ENCODE data around the gene RPA3.
A peak's percentile ranks its signal among the peaks of the same experiment; 100 is the strongest.
"Not testable (repeated sequence)": the region's sequence is repeated elsewhere in the genome, so short reads cannot be mapped to it uniquely, and the experiment has no call there.

RPA3 gene

GRCh38 chr7:7694542-7694941 is 23.9 kb downstream of the RPA3 start:
- DNase-seq (ENCODE audit: low spot score): no peak

DNA sequence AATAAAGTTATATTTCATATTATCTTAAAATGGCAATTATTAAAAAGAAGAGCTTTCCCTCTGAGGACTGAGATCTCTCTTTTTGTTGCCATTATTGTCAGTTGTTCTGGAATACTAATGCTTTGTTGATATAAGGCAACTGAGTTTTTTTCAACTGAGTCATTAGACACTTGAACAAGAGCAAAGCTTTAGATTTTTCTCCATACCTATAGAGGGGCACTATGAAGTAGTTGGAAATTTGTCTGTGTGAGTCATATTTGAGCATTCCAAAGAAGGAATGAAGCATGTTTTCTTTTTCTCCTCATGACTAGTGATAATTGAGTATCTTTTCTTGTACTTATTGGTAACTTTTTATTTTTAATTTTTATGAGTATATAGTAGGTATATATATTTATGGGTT is 24.5 kb downstream of the RPA3 start:
- no peak for DNase-seq (ENCODE audit: low spot score)

GRCh38 chr7:7688956-7689355 is 29.5 kb downstream of the RPA3 start:
- DNase-seq (ENCODE audit: low spot score): no peak

- no peak for DNase-seq (ENCODE audit: low spot score)
These were observed 30.1 kb downstream of the RPA3 start for GRCh38 chr7:7688310-7688709.

- DNase-seq (ENCODE audit: low spot score): no peak
These were observed 30.6 kb downstream of the RPA3 start for GRCh38 chr7:7687800-7688199.

- no peak for DNase-seq (ENCODE audit: low spot score)
These were observed 31.4 kb downstream of the RPA3 start for GRCh38 chr7:7686811-7687508.

GRCh38 chr7:7682861-7683260 is 35.5 kb downstream of the RPA3 start:
- no peak for DNase-seq (ENCODE audit: low spot score)

DNA sequence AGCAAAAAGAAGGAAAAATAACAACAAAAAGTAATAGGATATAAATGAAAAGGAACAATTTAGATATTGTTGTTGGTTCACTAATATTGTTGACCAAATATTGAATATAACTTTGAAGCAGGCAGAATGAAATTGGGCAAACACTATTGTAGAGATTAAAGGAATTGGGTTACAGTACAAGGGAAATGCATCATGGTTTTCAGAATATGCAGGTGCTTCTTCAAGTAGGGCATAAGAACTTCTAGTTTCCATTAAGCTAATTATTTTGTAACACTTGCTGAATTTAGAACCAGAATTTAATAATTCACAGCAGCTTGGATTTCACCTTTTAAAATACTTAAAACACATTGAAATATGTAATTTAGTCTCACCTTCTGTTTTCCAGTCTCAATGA is 36.5 kb downstream of the RPA3 start:
- DNase-seq (ENCODE audit: low spot score): no peak

DNA sequence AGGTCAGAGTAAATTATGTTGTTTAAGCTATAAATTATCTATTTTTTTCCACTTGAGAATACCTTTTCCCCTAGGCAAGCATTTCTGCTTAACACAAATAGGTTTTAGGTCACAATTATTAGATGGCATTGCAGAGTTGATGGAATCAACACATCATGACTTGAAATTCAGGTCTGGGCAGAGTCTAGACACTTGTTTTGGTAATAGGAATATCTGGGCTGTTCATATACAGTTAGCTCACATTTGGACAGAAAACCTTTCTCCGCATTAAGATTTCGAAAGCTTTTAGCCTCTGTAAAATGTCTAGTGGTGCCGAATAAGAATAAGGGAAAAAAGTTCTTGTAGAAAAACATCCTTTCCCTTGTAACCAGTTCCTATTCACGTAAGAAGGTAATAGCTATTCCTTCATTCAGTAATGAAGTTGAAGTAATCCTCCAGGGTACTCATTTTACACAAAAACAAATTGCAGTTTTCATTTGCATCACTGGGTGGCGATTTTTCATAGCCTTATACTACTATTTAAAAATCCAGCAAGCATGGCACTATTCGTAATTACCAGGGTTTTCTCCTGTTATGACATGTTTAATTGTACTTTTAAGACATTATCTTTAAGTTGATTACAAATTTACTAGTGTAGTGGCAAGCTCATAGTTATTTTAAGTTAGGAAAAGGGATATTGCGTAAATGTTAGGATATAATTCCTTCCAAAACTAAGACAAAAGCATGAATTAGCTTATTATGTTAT is 37.0 kb downstream of the RPA3 start:
- no peak for DNase-seq (ENCODE audit: low spot score)

DNA sequence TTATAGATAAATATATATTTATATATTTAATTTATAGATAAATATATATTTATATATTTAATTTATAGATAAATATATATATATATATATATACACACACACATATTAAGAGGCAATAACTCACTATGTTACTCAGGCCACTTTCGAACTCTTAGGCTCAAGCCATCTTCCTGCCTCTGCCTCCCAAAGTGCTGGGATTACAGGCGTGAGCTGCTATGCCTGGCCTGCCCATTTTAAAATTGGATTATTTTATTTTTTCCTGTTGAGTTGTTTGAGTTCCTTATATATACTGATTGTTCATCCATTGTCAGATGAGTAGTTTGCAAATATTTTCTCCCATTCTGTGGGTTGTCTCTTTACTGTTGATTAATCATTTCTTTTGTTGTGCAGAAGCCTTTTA is 38.8 kb downstream of the RPA3 start:
- not testable (repeated sequence) for DNase-seq (ENCODE audit: low spot score)

DNA sequence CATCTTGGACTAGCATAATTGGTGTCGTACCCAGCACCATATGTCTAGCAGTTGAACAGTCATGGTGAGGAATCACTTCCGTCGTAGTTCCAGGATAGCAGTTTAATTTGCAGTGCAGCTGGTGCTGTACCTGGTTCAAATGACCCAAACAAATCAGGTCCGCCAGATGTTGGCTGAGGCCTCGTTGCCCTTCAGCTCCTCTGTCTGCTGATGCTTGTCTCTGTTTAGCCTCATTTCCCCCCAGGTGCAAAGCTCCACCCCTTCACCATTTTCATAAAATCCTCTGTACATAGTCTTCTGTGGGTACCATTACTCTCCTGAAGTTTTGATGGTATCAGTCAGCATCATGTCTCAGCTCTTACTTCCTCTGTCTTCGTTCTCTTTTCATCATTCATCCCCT is 42.7 kb downstream of the RPA3 start:
- DNase-seq (ENCODE audit: low spot score): no peak

DNA sequence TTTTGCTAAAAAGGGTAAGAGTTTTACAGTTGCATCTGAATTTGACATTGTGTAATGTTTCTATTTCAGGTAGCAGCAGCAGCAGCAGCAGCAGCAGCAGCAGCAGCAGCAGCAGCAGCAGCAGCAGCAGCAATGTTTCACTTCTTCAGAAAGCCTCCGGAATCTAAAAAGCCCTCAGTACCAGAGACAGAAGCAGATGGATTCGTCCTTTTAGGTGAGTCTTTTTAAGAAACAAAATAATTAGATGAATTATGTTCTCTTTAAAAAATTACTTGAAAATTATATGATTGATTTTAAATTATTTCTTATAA is 45.2 kb downstream of the RPA3 start:
- no peak for DNase-seq (ENCODE audit: low spot score)

GRCh38 chr7:7672545-7673239 is 45.7 kb downstream of the RPA3 start:
- no peak for DNase-seq (ENCODE audit: low spot score)

GRCh38 chr7:7671361-7671760 is 47.0 kb downstream of the RPA3 start:
- DNase-seq (ENCODE audit: low spot score): no peak

DNA sequence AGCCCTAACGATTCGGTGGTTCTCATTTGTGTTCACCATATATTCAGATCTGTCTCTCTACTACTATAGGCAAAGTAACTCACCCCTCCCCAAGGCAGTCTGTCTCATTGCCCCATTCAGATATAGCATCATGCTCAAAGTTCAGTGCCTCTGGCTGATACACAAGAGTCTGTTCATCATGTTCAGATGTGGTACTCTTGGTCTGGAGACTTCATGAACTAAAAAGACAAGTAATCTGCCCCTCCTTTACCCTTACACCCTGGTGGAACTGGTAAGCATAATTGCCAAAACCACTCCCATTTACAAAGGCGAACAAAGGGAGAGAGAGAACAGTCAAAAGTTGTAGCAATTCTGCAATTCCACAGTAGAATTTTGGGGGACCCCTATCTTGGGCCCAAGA is 47.9 kb downstream of the RPA3 start:
- no peak for DNase-seq (ENCODE audit: low spot score)

GRCh38 chr7:7668706-7669105 is 49.7 kb downstream of the RPA3 start:
- DNase-seq (ENCODE audit: low spot score): no peak

DNA sequence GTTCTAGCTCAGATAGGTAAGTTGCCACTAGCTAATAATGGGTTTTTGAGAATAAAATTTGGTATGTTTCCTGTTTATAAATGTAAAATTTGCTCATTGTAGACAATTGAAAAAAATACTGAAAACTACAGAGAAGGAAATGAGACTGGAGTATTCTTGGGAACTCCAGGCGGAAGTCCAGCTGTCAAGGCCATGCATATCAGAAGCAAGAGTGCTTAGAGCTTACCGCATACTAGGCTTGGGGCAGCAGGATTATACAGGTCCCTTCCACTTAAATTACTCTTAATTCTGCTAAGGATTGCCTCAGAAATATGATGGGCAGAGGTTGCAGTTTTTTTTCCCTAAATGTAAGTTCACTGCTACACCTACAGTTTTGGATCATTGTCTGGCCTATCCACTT is 51.2 kb downstream of the RPA3 start:
- no peak for DNase-seq (ENCODE audit: low spot score)

- no peak for DNase-seq (ENCODE audit: low spot score)
These were observed 53.4 kb downstream of the RPA3 start for GRCh38 chr7:7665031-7665430.

GRCh38 chr7:7664291-7664690 is 54.1 kb downstream of the RPA3 start:
- no peak for DNase-seq (ENCODE audit: low spot score)

DNA sequence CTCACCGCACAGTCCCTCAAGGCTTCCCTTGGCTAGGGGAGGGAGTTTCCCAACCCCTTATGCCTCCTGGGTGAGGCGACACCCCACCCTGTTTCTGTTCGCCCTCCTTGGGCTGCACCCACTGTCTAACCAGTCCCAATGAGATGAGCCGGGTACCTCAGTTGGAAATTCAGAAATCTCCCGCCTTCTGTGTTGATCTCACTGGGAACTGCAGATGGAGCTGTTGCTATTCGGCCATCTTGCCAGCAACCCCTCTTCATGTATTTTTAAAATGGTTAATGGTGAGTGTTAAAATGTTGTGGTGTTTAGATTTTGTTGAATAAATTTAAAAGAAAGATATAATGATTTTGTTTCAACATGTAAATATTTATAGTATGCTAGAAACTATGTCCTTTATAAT is 55.9 kb downstream of the RPA3 start:
- peak; percentile 52 for DNase-seq (ENCODE audit: low spot score)

- DNase-seq (ENCODE audit: low spot score): not testable (repeated sequence)
These were observed 61.9 kb downstream of the RPA3 start for GRCh38 chr7:7656459-7656858.

DNA sequence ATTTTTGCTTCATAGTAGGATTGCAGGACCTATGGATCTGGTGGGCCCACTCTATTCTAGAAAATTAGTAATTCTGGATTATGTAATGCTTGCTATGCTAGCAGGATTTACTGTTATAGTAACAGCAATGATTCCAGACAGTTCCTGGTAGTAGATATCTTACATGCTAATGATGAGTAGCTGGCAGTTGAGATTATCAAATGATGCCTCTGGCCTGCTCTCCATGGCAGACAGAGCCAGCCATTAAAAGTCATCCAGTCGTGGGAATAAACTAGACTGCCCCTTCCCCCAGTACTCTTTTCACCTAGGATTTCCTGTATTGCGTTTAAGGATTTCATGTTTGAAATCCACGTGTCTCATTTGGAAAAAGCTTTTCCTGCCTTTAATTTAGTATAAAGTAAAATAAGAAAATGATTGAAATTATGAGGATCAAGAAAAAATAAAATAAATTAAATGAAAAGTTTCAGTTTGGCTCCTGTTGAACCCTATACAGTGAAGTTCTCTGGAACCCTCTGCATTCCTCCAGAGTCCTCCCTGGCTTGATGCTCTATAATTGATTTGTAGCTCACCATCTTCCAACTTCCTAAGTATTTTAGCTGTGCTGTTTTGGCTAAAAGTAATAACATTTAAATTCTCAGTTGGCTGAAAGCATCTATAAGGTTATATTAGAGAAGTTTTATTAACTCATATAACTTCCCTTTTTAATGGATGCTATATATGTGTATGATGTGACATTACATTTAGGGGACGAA is 63.3 kb downstream of the RPA3 start:
- no peak for DNase-seq (ENCODE audit: low spot score)

Measured in ecto neural progenitor cell (in vitro differentiated cells).